ENCODE results near the gene SMC5. TPM values are rescaled to one million over a fixed set of nuclear protein-coding genes. Genes with fewer than 3 reads are reported as not detected.

Gene SMC5
- total RNA-seq, 1 donor from 2014 or later: 26.5 TPM

- H3K36me3 Mint-ChIP-seq (ENCODE audit: low read depth, unreplicated experiment): peaks cover 20% of the 10 kb centered on the region
- no peak overlapping the region for H3K27ac Mint-ChIP-seq (ENCODE audit: unreplicated experiment)
- peaks cover 2% of the 10 kb centered on the region for H3K27me3 Mint-ChIP-seq (ENCODE audit: unreplicated experiment)
- H3K4me1 Mint-ChIP-seq (ENCODE audit: unreplicated experiment): no peaks in the 10 kb centered on the region
- no peak for TF ChIP-seq CTCF (IDR thresholded peaks at IDR 0.05; ENCODE audit: unreplicated experiment)
- no peak for DNase-seq (ENCODE audit: low spot score)
- H3K4me3 Mint-ChIP-seq (ENCODE audit: unreplicated experiment): no peak overlapping the region
- no peaks in the 10 kb centered on the region for H3K9me3 Mint-ChIP-seq (ENCODE audit: unreplicated experiment)
Observed at GRCh38 chr9:70285981-70286598, 27.3 kb downstream of the SMC5 start.

- Mint-ChIP-seq H3K4me1 (ENCODE audit: unreplicated experiment) (no peaks in the 10 kb centered on the region), H3K9me3 (ENCODE audit: unreplicated experiment) (no peaks in the 10 kb centered on the region), H3K4me3 (ENCODE audit: unreplicated experiment) (no peak overlapping the region), H3K27me3 (ENCODE audit: unreplicated experiment) (no peaks in the 10 kb centered on the region), H3K36me3 (ENCODE audit: low read depth, unreplicated experiment) (peaks cover 32% of the 10 kb centered on the region), H3K27ac (ENCODE audit: unreplicated experiment) (peak overlapping the region; percentile 16)
- no peak for DNase-seq (ENCODE audit: low spot score)
- TF ChIP-seq CTCF (IDR thresholded peaks at IDR 0.05; ENCODE audit: unreplicated experiment): no peak
Observed at GRCh38 chr9:70290626-70291025, 31.8 kb downstream of the SMC5 start.

- no peak overlapping the region for H3K27ac Mint-ChIP-seq (ENCODE audit: unreplicated experiment)
- H3K4me3 Mint-ChIP-seq (ENCODE audit: unreplicated experiment): no peak overlapping the region
- no peak for DNase-seq (ENCODE audit: low spot score)
- no peaks in the 10 kb centered on the region for H3K4me1 Mint-ChIP-seq (ENCODE audit: unreplicated experiment)
- no peaks in the 10 kb centered on the region for H3K9me3 Mint-ChIP-seq (ENCODE audit: unreplicated experiment)
- H3K36me3 Mint-ChIP-seq (ENCODE audit: low read depth, unreplicated experiment): peaks cover 32% of the 10 kb centered on the region
- no peaks in the 10 kb centered on the region for H3K27me3 Mint-ChIP-seq (ENCODE audit: unreplicated experiment)
- no peak for TF ChIP-seq CTCF (IDR thresholded peaks at IDR 0.05; ENCODE audit: unreplicated experiment)
Observed at GRCh38 chr9:70291446-70291845, 32.7 kb downstream of the SMC5 start.

GRCh38 chr9:70292253-70292652 lies 33.5 kb downstream of the SMC5 start:
- Mint-ChIP-seq H3K36me3 (ENCODE audit: low read depth, unreplicated experiment) (peaks cover 32% of the 10 kb centered on the region), H3K4me1 (ENCODE audit: unreplicated experiment) (no peaks in the 10 kb centered on the region), H3K4me3 (ENCODE audit: unreplicated experiment) (no peak overlapping the region), H3K27me3 (ENCODE audit: unreplicated experiment) (no peaks in the 10 kb centered on the region), H3K27ac (ENCODE audit: unreplicated experiment) (no peak overlapping the region), H3K9me3 (ENCODE audit: unreplicated experiment) (no peaks in the 10 kb centered on the region)
- DNase-seq (ENCODE audit: low spot score): no peak
- TF ChIP-seq CTCF (IDR thresholded peaks at IDR 0.05; ENCODE audit: unreplicated experiment): no peak

GRCh38 chr9:70293214-70293613 lies 34.4 kb downstream of the SMC5 start:
- DNase-seq (ENCODE audit: low spot score): no peak
- Mint-ChIP-seq H3K27ac (ENCODE audit: unreplicated experiment) (no peak overlapping the region), H3K36me3 (ENCODE audit: low read depth, unreplicated experiment) (peaks cover 32% of the 10 kb centered on the region), H3K4me3 (ENCODE audit: unreplicated experiment) (no peak overlapping the region), H3K9me3 (ENCODE audit: unreplicated experiment) (no peaks in the 10 kb centered on the region), H3K4me1 (ENCODE audit: unreplicated experiment) (no peaks in the 10 kb centered on the region), H3K27me3 (ENCODE audit: unreplicated experiment) (no peaks in the 10 kb centered on the region)
- no peak for TF ChIP-seq CTCF (IDR thresholded peaks at IDR 0.05; ENCODE audit: unreplicated experiment)

All from endothelial cell (in vitro differentiated cells).